Karpas-422 (cell line): ENCODE data around the gene BRD2. TPM values are rescaled to one million over a fixed set of nuclear protein-coding genes. Genes with fewer than 3 reads are reported as not detected.

Experiments
- DNase-seq: peaks from one replicate; pipeline ENCODE4 v3.0.0-alpha.2; 2015
- H2AFZ ChIP-seq: fragments of 200-600 bp; sonication (generic); 2 replicates; pipeline ENCODE4 v1.6.1; 2014; ENCODE audit warnings: antibody characterized with exemption, low read length, mixed read lengths
- H3K27ac ChIP-seq: fragments of 200-600 bp; sonication (generic); 2 replicates; pipeline ENCODE4 v1.5.1; 2014; ENCODE audit warnings: mild to moderate bottlenecking, low read length, moderate library complexity
- H3K27me3 ChIP-seq: fragments of 200-600 bp; sonication (generic); 2 replicates; pipeline ENCODE4 v1.6.1; 2014; ENCODE audit warnings: low read length, mixed read lengths
- H3K36me3 ChIP-seq: fragments of 200-600 bp; sonication (generic); 2 replicates; pipeline ENCODE4 v1.6.1; 2014; ENCODE audit warnings: low read length, mixed read lengths; ENCODE audit not compliant: insufficient read depth
- H3K4me1 ChIP-seq: fragments of 200-600 bp; sonication (generic); 2 replicates; pipeline ENCODE4 v1.6.1; 2014; ENCODE audit warnings: mild to moderate bottlenecking, low read length, mixed read lengths
- H3K4me2 ChIP-seq: fragments of 200-600 bp; sonication (generic); 2 replicates; pipeline ENCODE4 v1.6.1; 2014; ENCODE audit warnings: low read length, low read depth, mild to moderate bottlenecking; ENCODE audit not compliant: poor library complexity, severe bottlenecking
- H3K4me3 ChIP-seq: fragments of 200-600 bp; sonication (generic); 2 replicates; pipeline ENCODE4 v1.5.1; 2014; ENCODE audit warnings: mild to moderate bottlenecking, antibody characterized with exemption, low read length, mixed read lengths
- H3K79me2 ChIP-seq: fragments of 200-600 bp; sonication (generic); 2 replicates; pipeline ENCODE4 v1.6.1; 2014; ENCODE audit warnings: mild to moderate bottlenecking, low read length, mixed read lengths
- H3K9ac ChIP-seq: fragments of 200-600 bp; sonication (generic); 2 replicates; pipeline ENCODE4 v1.6.0; 2014; ENCODE audit warnings: low read length
- H3K9me2 ChIP-seq: fragments of 200-600 bp; sonication (generic), shearing (Covaris generic); replicated peaks from 2 replicates; pipeline ENCODE4 v1.6.0; 2014; ENCODE audit warnings: mild to moderate bottlenecking, low read length, moderate library complexity; ENCODE audit not compliant: insufficient read depth
- H3K9me3 ChIP-seq: fragments of 300-700, 200-600 bp; sonication (generic); 2 replicates; pipeline ENCODE4 v1.6.1; 2014; ENCODE audit warnings: low read length, mixed read lengths
- H4K20me1 ChIP-seq: fragments of 200-600 bp; sonication (generic); 2 replicates; pipeline ENCODE4 v1.6.1; 2014; ENCODE audit warnings: mild to moderate bottlenecking, antibody characterized with exemption, low read length, low read depth; ENCODE audit not compliant: insufficient read depth
- total RNA-seq: library from RNA; depleted of rRNA; stranded (reverse); fragments of >200 nt; shearing (Covaris generic); gene quantifications from 2 replicates; pipeline ENCODE4 v1.2.3, GENCODE V29; 2014; ENCODE audit warnings: low replicate concordance

BRD2 gene
- total RNA-seq, 1 experiment from 2014 or later = 201 TPM

DNA sequence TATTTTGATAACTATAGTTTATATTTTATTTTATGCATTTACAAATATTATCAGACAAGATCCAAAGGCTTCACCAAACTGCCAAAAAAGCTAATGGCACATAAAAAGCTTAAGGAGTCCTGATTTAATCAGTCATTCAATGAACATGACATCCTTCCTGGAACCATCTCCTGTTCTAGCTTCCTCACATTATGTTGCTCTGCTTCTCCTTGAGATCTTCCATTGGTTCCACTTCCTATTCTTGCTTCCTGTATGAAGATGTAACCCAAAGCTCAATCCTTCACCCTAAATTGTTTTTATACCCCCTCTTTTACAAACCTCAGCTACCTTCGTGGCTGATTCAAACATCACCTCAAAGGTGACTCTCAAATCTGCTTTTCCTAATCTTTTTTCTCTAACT is 4.5 kb upstream of the BRD2 start:
- Histone ChIP-seq H3K4me3 (no peak overlapping the region), H3K9ac (peak overlapping the region; percentile 25; the same call in 1 of the 2 replicates), H3K27ac (peak overlapping the region; percentile 90), H3K36me3 (no peaks in the 10 kb centered on the region), H3K27me3 (no peaks in the 10 kb centered on the region), H4K20me1 (no peaks in the 10 kb centered on the region), H2AFZ (no peak overlapping the region), H3K4me1 (peaks cover 67% of the 10 kb centered on the region), H3K79me2 (peaks cover 36% of the 10 kb centered on the region), H3K4me2 (peak overlapping the region; percentile 64), H3K9me3 (no peaks in the 10 kb centered on the region), H3K9me2 (no peaks in the 10 kb centered on the region)
- no peak for DNase-seq

DNA sequence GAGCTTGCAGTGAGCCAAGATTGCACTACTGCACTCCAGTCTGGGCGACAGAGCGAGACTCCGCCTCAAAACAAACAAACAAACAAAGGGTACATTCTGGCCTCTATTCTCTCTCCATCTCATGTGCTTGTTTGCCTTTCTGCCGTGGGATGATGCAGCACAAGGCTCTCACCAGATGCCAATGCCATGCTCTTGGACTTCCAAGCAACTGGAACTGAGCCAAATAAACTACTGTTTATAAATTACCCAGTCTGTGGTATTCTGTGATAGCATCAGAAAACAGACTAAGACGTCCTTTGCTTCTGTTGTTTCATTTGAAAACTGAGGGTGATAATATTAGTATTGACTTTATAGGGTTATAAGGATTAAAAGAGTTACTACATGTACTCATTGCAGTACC is 3.6 kb upstream of the BRD2 start:
- no peaks in the 10 kb centered on the region for H3K27me3 ChIP-seq
- DNase-seq = no peak
- H3K4me1 ChIP-seq = peaks cover 73% of the 10 kb centered on the region
- H3K4me3 ChIP-seq = no peak overlapping the region
- peak overlapping the region; percentile 100 for H3K27ac ChIP-seq
- no peak overlapping the region for H2AFZ ChIP-seq
- H4K20me1 ChIP-seq = no peaks in the 10 kb centered on the region
- H3K9ac ChIP-seq = no peak overlapping the region
- H3K79me2 ChIP-seq = peaks cover 44% of the 10 kb centered on the region
- no peak overlapping the region for H3K4me2 ChIP-seq
- no peaks in the 10 kb centered on the region for H3K9me3 ChIP-seq
- no peaks in the 10 kb centered on the region for H3K36me3 ChIP-seq
- no peaks in the 10 kb centered on the region for H3K9me2 ChIP-seq

DNA sequence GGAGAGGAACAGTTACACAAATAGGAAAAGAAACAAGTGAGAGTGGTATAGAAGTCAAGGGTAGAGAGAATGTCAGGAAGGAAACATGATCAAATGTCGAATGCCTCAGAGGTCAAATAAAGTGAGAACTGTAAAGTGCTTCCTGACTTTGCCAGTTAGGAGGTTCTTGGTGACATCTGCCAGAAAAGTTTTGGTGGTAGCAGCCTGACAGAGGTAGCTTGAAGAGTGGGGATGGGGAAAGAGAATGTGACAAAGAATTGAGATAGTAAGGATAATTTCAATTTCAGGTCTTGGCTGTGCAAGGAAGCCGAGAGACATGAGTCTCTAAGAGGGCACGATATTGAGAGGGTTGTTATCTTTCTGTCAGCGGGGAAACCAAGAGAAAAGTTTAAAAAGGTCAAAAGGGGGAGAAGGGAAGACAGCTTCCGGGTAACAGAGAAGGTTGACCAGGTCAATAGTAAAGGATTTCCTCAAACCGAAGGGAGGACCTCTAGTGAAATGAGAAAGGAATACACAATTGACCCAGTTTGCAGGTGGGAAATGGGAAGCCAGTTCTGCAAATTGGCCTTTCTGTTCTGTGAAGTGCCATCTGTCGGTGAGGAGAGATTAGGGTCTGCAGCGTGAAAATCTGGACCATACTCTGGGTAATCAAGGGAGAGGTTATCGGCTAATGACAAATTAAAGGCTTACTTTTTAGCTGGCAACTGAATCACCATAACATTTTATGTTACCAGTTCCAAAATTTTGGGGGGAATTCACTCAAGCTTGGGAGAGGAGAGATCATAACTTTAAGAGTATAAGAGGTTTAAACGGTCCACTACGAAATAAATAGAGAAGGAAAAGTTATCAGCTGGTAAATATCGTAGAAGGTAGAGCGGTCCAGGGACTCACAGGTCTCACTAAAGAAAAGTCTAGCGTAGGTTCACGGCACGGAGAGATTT is 973 bp upstream of the BRD2 start:
- peak overlapping the region; percentile 99 for H3K9ac ChIP-seq
- peaks cover 3% of the 10 kb centered on the region for H4K20me1 ChIP-seq
- no peaks in the 10 kb centered on the region for H3K9me2 ChIP-seq
- peaks cover 7% of the 10 kb centered on the region for H3K36me3 ChIP-seq
- no peak overlapping the region for H2AFZ ChIP-seq
- peak overlapping the region; percentile 100 for H3K27ac ChIP-seq
- H3K9me3 ChIP-seq = no peaks in the 10 kb centered on the region
- H3K4me1 ChIP-seq = peaks cover 62% of the 10 kb centered on the region
- peak overlapping the region; percentile 97 for H3K4me2 ChIP-seq
- peak overlapping the region; percentile 89 for H3K4me3 ChIP-seq
- peak; percentile 84 for DNase-seq
- no peaks in the 10 kb centered on the region for H3K27me3 ChIP-seq
- H3K79me2 ChIP-seq = peaks cover 35% of the 10 kb centered on the region

DNA sequence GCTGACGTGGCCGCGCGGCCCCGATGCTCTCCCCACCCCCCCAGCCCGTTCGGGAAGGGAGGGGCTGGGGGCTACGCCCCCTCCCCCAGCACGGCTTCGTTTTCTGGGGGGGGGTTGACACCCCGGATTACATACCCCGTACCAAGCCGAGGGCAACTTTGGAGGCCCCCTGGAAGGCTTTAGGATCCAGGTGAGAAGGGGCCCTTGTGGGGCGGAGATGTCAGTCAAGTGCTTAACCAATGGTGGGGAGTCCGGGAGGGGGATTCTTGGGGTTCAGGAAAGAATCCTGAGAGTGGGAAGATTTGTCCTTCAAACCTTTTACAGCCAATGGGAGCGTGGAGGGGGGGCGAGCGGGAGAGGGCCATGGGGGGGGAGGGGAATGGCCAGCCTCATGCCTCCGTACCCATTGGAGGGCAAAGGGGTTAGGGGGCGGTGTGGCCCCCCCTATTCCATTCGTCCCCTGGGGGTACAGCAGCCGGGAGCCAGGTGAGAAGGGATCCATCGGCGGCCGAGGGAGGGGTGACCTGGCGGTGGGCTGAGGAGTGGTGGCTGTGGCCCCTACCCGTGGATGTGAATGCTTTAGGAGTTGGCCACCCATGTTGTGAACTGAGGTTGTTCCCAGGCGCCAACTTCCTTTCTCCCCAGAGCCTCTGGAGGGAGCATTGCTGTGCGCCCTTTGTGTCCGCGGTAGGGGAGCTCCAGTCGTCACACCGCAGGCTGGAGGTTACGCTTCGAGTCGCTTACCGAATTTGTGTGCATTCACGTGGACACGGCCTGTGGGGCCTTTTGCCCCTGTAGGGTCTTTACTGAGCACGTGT is 682 bp downstream of the BRD2 start:
- Histone ChIP-seq H3K27me3 (no peaks in the 10 kb centered on the region), H3K27ac (peak overlapping the region; percentile 100), H3K79me2 (peaks cover 49% of the 10 kb centered on the region), H3K9ac (peak overlapping the region; percentile 99), H4K20me1 (peaks cover 20% of the 10 kb centered on the region), H3K9me3 (no peaks in the 10 kb centered on the region), H3K4me3 (peak overlapping the region; percentile 89), H3K4me1 (peaks cover 50% of the 10 kb centered on the region), H3K36me3 (peaks cover 24% of the 10 kb centered on the region), H3K4me2 (peak overlapping the region; percentile 97), H2AFZ (no peak overlapping the region), H3K9me2 (no peaks in the 10 kb centered on the region)
- peak; percentile 96 for DNase-seq

DNA sequence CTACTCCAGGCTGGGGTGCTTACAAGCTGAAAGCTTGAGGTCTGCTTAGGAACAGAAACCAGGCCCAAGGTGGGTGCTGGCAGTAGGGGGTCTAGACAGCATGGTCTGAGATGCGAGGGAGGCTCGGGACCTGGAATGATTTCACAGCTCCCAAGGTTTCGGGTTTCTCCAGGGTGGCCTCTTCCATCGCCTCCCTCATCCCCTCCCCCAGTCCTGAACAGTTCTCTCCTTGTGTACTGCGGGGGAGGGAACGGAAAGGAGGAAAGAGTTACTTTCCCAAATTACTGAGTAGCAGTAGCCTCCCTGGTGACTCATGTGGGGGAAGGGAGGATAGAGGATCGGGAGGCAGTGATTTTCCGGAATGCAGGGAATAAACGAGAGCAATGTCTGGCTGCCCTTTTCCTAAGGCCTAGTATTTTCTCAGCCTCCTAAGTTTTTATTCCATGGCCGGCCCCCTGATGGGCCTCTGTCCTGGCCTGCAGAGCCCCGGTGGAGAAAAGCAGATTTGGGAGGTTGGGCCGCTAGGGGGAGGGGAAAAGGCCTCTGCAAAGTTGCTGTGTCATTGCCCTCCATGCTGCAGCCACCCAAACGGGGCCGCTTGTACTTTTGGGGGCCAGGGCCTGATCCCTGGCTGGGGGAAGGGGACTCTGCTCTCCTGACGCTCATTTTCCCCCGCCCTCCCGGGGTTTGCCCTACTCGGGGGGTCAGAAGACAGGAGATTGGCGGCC is 1.5 kb downstream of the BRD2 start:
- Histone ChIP-seq H3K4me3 (peak overlapping the region; percentile 89), H2AFZ (no peak overlapping the region), H3K27ac (peak overlapping the region; percentile 100), H3K27me3 (no peaks in the 10 kb centered on the region), H4K20me1 (peaks cover 28% of the 10 kb centered on the region), H3K4me2 (peak overlapping the region; percentile 97), H3K79me2 (peaks cover 55% of the 10 kb centered on the region), H3K9me3 (no peaks in the 10 kb centered on the region), H3K9ac (peak overlapping the region; percentile 99), H3K4me1 (peaks cover 55% of the 10 kb centered on the region), H3K9me2 (no peaks in the 10 kb centered on the region), H3K36me3 (peaks cover 31% of the 10 kb centered on the region)
- DNase-seq = peak; percentile 99

DNA sequence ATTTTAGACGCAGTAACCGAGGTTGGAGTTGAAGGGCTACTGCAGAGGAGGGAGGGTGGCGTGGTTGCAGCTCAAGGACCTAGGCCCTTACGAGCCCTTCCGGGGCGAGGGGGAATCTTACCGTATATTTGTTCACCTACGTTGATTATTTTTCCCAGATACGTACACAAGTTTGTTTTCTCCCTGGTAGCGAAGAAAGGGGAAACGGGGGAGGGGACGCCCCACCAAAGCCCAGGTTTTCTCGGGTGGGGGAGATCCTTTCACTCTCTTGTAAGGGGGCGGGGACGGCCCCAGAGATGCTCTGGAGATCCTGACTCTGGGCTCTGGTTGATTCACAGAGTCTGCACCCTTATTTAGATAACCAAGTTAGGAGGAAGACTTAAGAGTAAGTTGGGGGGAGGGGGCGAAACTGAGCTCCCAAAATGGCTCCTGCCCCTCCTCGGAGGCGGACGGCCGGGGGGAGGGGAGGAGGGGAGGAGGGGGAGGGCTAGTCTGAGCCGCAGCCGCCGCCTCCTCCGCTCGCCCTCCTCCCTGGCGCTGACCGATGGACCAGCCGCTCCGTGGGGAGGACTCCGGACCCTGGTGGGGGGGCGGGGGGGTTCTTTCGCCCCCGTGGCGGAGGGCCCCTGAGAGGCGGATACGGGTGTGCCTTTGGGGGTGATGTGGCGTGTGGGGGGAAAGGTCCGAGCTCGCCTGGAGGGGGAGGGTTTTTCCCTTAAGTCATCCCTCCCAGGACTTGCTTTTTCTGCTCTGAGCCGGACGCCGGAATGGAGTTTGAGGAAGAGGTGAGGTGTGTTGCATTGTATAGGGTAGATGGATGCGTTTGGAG is 2.2 kb downstream of the BRD2 start:
- Histone ChIP-seq H3K4me2 (peak overlapping the region; percentile 97), H3K4me1 (peaks cover 60% of the 10 kb centered on the region), H3K9me3 (no peaks in the 10 kb centered on the region), H2AFZ (no peak overlapping the region), H3K9ac (peak overlapping the region; percentile 99), H4K20me1 (peaks cover 35% of the 10 kb centered on the region), H3K27ac (peak overlapping the region; percentile 100), H3K9me2 (no peaks in the 10 kb centered on the region), H3K4me3 (peak overlapping the region; percentile 89), H3K27me3 (no peaks in the 10 kb centered on the region), H3K36me3 (peaks cover 39% of the 10 kb centered on the region), H3K79me2 (peaks cover 62% of the 10 kb centered on the region)
- DNase-seq = peak; percentile 98

DNA sequence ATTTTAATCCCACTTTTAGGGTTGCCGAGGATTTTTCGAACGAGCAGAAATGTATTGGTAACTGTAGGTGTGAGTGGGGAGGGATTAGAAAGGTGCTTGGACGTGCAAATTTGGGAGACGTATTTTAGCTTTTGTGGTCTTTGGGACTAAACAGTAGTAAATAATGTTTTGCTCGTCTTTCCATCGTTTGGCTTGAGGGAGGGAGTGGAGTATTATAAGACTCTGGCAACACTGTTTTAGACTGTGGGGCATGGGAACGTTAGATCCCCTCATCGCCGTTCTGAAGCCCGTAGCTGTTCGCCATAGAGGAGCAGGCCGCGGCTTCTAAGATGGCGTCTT is 2.8 kb downstream of the BRD2 start:
- Histone ChIP-seq H3K4me1 (peaks cover 60% of the 10 kb centered on the region), H3K4me3 (peak overlapping the region; percentile 89), H3K9me3 (no peaks in the 10 kb centered on the region), H3K9me2 (no peaks in the 10 kb centered on the region), H3K27ac (peak overlapping the region; percentile 100), H4K20me1 (peaks cover 41% of the 10 kb centered on the region), H3K79me2 (peaks cover 68% of the 10 kb centered on the region), H3K27me3 (no peaks in the 10 kb centered on the region), H3K4me2 (peak overlapping the region; percentile 97), H3K36me3 (peaks cover 45% of the 10 kb centered on the region), H3K9ac (peak overlapping the region; percentile 99), H2AFZ (no peak overlapping the region)
- DNase-seq = no peak
